Fibroblast of skin of right biceps (primary cell): ENCODE results near the gene TAPT1.

Source experiments
- DNase-seq: peaks from one replicate; pipeline ENCODE4 v3.0.0-alpha.2; 2013

TAPT1 gene

GRCh38 chr4:16225863-16226815 is at the start of gene TAPT1:
TSS of gene TAPT1 (minus strand) at chr4:16226471. CDS start at chr4:16226457, 14 bp downstream.
- DNase-seq, result peak; percentile 74

GRCh38 chr4:16271411-16271810 is 45.1 kb upstream of the TAPT1 start:
- DNase-seq, result no peak

GRCh38 chr4:16270454-16271328 is 44.4 kb upstream of the TAPT1 start:
- no peak for DNase-seq

GRCh38 chr4:16269742-16270453 is 43.6 kb upstream of the TAPT1 start:
- DNase-seq, result peak; percentile 99

- peak; percentile 31 for DNase-seq
Measured at GRCh38 chr4:16269240-16269639, 43.0 kb upstream of the TAPT1 start.

- DNase-seq, result no peak
Measured at GRCh38 chr4:16268290-16268689, 42.0 kb upstream of the TAPT1 start.

- no peak for DNase-seq
Measured at GRCh38 chr4:16267639-16268038, 41.4 kb upstream of the TAPT1 start.

- DNase-seq, result no peak
Measured at GRCh38 chr4:16265820-16266219, 39.5 kb upstream of the TAPT1 start.

GRCh38 chr4:16264798-16265197 is 38.5 kb upstream of the TAPT1 start:
- peak; percentile 53 for DNase-seq

- DNase-seq, result peak; percentile 9
Measured at GRCh38 chr4:16263056-16263455, 36.8 kb upstream of the TAPT1 start.

- DNase-seq, result no peak
Measured at GRCh38 chr4:16262188-16262587, 35.9 kb upstream of the TAPT1 start.

- DNase-seq, result no peak
Measured at GRCh38 chr4:16261313-16261878, 35.1 kb upstream of the TAPT1 start.

- DNase-seq, result peak; percentile 43
Measured at GRCh38 chr4:16259889-16260246, 33.6 kb upstream of the TAPT1 start.

- DNase-seq, result no peak
Measured at GRCh38 chr4:16259241-16259888, 33.1 kb upstream of the TAPT1 start.

- DNase-seq, result no peak
Measured at GRCh38 chr4:16257611-16258010, 31.3 kb upstream of the TAPT1 start.

GRCh38 chr4:16256343-16256742 is 30.1 kb upstream of the TAPT1 start:
- DNase-seq, result no peak

GRCh38 chr4:16255730-16256129 is 29.5 kb upstream of the TAPT1 start:
- no peak for DNase-seq

- DNase-seq, result peak; percentile 91
Measured at GRCh38 chr4:16253127-16253960, 27.1 kb upstream of the TAPT1 start.

GRCh38 chr4:16250661-16251365 is 24.5 kb upstream of the TAPT1 start:
- peak; percentile 44 for DNase-seq

- no peak for DNase-seq
Measured at GRCh38 chr4:16248605-16249004, 22.3 kb upstream of the TAPT1 start.

GRCh38 chr4:16245241-16245640 is 19.0 kb upstream of the TAPT1 start:
- no peak for DNase-seq
